K562 (cell line): ENCODE measurements around the gene USP2. TPM values are rescaled to one million over a fixed set of nuclear protein-coding genes. Genes with fewer than 3 reads are reported as not detected.

Experiments used
- DPF2 ChIP-seq: fragments of 450-650 bp; IDR thresholded peaks from 2 replicates; pipeline ENCODE4 v1.6.1; 2016
- KAT8 ChIP-seq: fragments of 450-650 bp; IDR thresholded peaks from 2 replicates; pipeline ENCODE4 v1.6.1; 2016; ENCODE audit warnings: low read depth, mild to moderate bottlenecking
- MCM2 ChIP-seq: fragments of 450-650 bp; IDR thresholded peaks from 2 replicates; pipeline ENCODE4 v1.6.1; 2017; ENCODE audit warnings: low read depth, mild to moderate bottlenecking
- NONO ChIP-seq, 2 experiments: fragments of 200-400 bp in 1 of 2; fragments of 450-650 bp in 1 of 2; formaldehyde crosslinking in 1 of 2; IDR thresholded peaks; 2 replicates each; pipeline ENCODE4 v1.6.1; 2017; ENCODE audit warnings: low read depth in 2 of 2, mild to moderate bottlenecking in 2 of 2, moderate library complexity in 2 of 2, low read length in 1 of 2
- RBM15 ChIP-seq: fragments of 200-400 bp; formaldehyde crosslinking; IDR thresholded peaks from 2 replicates; pipeline ENCODE4 v1.6.1; 2018; ENCODE audit warnings: mild to moderate bottlenecking, low read length, moderate library complexity; ENCODE audit not compliant: insufficient read depth
- RBM39 ChIP-seq: fragments of 200-400 bp; formaldehyde crosslinking; optimal IDR thresholded peaks from 2 replicates; pipeline ENCODE3; 2018; ENCODE audit warnings: low read depth, low read length
- THRA ChIP-seq: fragments of 450-650 bp; IDR thresholded peaks from 2 replicates; pipeline ENCODE4 v1.6.1; 2017; ENCODE audit warnings: mild to moderate bottlenecking, moderate library complexity
- XRCC3 ChIP-seq: fragments of 450-650 bp; IDR thresholded peaks from 2 replicates; pipeline ENCODE4 v1.6.1; 2017; ENCODE audit warnings: mild to moderate bottlenecking, moderate library complexity
- ZC3H11A ChIP-seq: IDR thresholded peaks from 2 replicates; pipeline ENCODE4 v1.6.1; 2012; ENCODE audit warnings: low read depth, low read length, improper control_type of control experiment
- ZNF316 ChIP-seq: fragments of 450-650 bp; IDR thresholded peaks from 2 replicates; pipeline ENCODE4 v1.6.1; 2016
- ZNF584 ChIP-seq: fragments of 200-800 bp; sonication (Bioruptor generic); IDR thresholded peaks from 2 replicates; pipeline ENCODE4 v1.6.1; 2016; ENCODE audit warnings: low read depth, mild to moderate bottlenecking, missing genetic modification characterization, missing compliant biosample characterization
- polyA plus RNA-seq, 8 experiments: library from polyadenylated mRNA; depleted of rRNA in 4 of 8; stranded (reverse) in 5 of 8; unstranded in 3 of 8; fragments of >200 nt; fragmentation: Nextera tagmentation in 2 of 8; fragmentation: Illumina TruSeq in 1 of 8; extraction: Ambion mirVana in 2 of 8; extraction: Trizol in 1 of 8; gene quantifications; 2 replicates each; pipeline versions ENCODE4 v1.2.1 to v1.2.3, GENCODE V29; 2011 to 2014; ENCODE audit warnings: inconsistent platforms in 1 of 8, missing spikeins in 1 of 8
- total RNA-seq, 7 experiments: library from RNA; depleted of rRNA in 6 of 7; stranded (reverse); fragments of >200 nt in 6 of 7; fragmentation: Illumina TruSeq in 2 of 7; extraction: Trizol in 2 of 7; gene quantifications; 2 replicates each; pipeline versions ENCODE4 v1.2.1 to v1.2.3, GENCODE V29; 2011 to 2021; ENCODE audit warnings: low replicate concordance in 1 of 7
- TF ChIP-seq, protein P1 (sequence below): fragments of 450-650 bp; IDR thresholded peaks from 2 replicates; pipeline ENCODE4 v1.6.1; 2016; ENCODE audit warnings: mild to moderate bottlenecking, moderate library complexity
- TF ChIP-seq, protein P2 (sequence below): sonication (generic); formaldehyde crosslinking; IDR thresholded peaks from 2 replicates; pipeline ENCODE4 v1.8.0; 2023; ENCODE audit warnings: mild to moderate bottlenecking, missing genetic modification reagents

Gene USP2
- total and polyA plus RNA-seq, 9 of the 15 experiments (the other 6 are each of a cell fraction or from before 2014, with no cell fraction given): 2.8 to 16.9 (median 3.9) TPM

GRCh38 chr11:119319700-119320239 is 61.7 kb downstream of the USP2 start (continued):
- TF ChIP-seq KAT8: no peak
- no peak for TF ChIP-seq ZC3H11A
- TF ChIP-seq THRA: no peak
- no peak for TF ChIP-seq RBM39
- TF ChIP-seq XRCC3: no peak
- no peak for TF ChIP-seq ZNF316
- TF ChIP-seq ZNF584 (CRISPR knock-in tag): no peak
- TF ChIP-seq, protein P1, sequence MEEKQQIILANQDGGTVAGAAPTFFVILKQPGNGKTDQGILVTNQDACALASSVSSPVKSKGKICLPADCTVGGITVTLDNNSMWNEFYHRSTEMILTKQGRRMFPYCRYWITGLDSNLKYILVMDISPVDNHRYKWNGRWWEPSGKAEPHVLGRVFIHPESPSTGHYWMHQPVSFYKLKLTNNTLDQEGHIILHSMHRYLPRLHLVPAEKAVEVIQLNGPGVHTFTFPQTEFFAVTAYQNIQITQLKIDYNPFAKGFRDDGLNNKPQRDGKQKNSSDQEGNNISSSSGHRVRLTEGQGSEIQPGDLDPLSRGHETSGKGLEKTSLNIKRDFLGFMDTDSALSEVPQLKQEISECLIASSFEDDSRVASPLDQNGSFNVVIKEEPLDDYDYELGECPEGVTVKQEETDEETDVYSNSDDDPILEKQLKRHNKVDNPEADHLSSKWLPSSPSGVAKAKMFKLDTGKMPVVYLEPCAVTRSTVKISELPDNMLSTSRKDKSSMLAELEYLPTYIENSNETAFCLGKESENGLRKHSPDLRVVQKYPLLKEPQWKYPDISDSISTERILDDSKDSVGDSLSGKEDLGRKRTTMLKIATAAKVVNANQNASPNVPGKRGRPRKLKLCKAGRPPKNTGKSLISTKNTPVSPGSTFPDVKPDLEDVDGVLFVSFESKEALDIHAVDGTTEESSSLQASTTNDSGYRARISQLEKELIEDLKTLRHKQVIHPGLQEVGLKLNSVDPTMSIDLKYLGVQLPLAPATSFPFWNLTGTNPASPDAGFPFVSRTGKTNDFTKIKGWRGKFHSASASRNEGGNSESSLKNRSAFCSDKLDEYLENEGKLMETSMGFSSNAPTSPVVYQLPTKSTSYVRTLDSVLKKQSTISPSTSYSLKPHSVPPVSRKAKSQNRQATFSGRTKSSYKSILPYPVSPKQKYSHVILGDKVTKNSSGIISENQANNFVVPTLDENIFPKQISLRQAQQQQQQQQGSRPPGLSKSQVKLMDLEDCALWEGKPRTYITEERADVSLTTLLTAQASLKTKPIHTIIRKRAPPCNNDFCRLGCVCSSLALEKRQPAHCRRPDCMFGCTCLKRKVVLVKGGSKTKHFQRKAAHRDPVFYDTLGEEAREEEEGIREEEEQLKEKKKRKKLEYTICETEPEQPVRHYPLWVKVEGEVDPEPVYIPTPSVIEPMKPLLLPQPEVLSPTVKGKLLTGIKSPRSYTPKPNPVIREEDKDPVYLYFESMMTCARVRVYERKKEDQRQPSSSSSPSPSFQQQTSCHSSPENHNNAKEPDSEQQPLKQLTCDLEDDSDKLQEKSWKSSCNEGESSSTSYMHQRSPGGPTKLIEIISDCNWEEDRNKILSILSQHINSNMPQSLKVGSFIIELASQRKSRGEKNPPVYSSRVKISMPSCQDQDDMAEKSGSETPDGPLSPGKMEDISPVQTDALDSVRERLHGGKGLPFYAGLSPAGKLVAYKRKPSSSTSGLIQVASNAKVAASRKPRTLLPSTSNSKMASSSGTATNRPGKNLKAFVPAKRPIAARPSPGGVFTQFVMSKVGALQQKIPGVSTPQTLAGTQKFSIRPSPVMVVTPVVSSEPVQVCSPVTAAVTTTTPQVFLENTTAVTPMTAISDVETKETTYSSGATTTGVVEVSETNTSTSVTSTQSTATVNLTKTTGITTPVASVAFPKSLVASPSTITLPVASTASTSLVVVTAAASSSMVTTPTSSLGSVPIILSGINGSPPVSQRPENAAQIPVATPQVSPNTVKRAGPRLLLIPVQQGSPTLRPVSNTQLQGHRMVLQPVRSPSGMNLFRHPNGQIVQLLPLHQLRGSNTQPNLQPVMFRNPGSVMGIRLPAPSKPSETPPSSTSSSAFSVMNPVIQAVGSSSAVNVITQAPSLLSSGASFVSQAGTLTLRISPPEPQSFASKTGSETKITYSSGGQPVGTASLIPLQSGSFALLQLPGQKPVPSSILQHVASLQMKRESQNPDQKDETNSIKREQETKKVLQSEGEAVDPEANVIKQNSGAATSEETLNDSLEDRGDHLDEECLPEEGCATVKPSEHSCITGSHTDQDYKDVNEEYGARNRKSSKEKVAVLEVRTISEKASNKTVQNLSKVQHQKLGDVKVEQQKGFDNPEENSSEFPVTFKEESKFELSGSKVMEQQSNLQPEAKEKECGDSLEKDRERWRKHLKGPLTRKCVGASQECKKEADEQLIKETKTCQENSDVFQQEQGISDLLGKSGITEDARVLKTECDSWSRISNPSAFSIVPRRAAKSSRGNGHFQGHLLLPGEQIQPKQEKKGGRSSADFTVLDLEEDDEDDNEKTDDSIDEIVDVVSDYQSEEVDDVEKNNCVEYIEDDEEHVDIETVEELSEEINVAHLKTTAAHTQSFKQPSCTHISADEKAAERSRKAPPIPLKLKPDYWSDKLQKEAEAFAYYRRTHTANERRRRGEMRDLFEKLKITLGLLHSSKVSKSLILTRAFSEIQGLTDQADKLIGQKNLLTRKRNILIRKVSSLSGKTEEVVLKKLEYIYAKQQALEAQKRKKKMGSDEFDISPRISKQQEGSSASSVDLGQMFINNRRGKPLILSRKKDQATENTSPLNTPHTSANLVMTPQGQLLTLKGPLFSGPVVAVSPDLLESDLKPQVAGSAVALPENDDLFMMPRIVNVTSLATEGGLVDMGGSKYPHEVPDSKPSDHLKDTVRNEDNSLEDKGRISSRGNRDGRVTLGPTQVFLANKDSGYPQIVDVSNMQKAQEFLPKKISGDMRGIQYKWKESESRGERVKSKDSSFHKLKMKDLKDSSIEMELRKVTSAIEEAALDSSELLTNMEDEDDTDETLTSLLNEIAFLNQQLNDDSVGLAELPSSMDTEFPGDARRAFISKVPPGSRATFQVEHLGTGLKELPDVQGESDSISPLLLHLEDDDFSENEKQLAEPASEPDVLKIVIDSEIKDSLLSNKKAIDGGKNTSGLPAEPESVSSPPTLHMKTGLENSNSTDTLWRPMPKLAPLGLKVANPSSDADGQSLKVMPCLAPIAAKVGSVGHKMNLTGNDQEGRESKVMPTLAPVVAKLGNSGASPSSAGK: peak; percentile 68
- TF ChIP-seq, protein P2, sequence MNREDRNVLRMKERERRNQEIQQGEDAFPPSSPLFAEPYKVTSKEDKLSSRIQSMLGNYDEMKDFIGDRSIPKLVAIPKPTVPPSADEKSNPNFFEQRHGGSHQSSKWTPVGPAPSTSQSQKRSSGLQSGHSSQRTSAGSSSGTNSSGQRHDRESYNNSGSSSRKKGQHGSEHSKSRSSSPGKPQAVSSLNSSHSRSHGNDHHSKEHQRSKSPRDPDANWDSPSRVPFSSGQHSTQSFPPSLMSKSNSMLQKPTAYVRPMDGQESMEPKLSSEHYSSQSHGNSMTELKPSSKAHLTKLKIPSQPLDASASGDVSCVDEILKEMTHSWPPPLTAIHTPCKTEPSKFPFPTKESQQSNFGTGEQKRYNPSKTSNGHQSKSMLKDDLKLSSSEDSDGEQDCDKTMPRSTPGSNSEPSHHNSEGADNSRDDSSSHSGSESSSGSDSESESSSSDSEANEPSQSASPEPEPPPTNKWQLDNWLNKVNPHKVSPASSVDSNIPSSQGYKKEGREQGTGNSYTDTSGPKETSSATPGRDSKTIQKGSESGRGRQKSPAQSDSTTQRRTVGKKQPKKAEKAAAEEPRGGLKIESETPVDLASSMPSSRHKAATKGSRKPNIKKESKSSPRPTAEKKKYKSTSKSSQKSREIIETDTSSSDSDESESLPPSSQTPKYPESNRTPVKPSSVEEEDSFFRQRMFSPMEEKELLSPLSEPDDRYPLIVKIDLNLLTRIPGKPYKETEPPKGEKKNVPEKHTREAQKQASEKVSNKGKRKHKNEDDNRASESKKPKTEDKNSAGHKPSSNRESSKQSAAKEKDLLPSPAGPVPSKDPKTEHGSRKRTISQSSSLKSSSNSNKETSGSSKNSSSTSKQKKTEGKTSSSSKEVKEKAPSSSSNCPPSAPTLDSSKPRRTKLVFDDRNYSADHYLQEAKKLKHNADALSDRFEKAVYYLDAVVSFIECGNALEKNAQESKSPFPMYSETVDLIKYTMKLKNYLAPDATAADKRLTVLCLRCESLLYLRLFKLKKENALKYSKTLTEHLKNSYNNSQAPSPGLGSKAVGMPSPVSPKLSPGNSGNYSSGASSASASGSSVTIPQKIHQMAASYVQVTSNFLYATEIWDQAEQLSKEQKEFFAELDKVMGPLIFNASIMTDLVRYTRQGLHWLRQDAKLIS (CRISPR knock-in tag): no peak
- TF ChIP-seq MCM2: no peak
- TF ChIP-seq DPF2: peak; percentile 84
- no peak for TF ChIP-seq RBM15
- no peak for TF ChIP-seq NONO (IDR thresholded peaks at IDR 0.05; ENCODE audit: low read depth in 2 of 2, low read length in 1 of 2)
